ENCODE measurements around the gene EBI3.
"Not testable (repeated sequence)": the region's sequence is repeated elsewhere in the genome, so short reads cannot be mapped to it uniquely, and the experiment has no call there.

Gene EBI3

DNA sequence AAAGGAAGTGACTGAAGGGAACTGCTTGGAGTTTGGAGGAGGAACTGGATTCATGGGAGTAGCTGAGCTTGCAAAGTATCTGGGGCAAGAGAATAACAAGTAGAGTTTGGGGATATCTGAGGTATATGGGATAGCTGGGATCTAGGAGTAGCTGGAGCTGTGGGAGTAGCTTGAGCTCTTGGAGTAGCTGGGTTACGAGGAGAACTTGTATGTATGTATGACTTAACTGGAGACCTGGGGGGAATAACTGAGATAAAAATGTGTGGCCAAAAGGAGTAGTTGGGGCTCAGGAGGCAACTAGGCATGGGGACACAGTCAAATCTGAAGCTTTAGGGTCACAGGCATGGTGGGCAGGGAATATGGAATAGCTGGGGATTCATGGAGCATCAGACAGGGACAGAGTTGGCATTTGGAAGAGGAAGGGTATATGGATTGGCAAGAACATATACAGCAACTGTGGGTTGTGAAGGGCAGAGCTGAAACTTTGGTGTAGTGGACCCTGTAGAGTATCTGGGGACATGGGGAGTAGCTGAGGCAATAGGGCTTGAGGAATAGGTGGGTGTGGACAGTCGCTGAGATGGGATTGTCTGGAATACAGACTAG, 28.3 kb upstream of the EBI3 start:
- no peak for DNase-seq

DNA sequence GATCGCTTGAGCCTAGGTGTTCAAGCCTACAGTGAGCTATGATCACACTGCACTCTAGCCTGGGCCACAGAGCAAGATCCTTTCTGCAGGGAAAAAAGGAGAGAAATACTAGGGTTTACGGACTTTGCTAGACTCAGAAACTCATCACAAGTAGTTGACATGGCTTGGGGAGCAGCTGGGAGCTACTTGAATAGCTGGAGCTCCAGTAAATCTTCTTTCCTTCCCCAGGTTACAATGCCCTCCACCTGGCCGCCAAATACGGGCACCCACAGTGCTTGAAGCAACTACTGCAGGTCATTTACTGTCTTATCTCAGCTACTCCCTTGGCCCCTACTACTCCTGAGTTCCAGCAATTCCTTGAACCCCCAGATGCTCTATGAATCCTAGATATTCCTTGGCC, 27.5 kb upstream of the EBI3 start:
- DNase-seq = no peak

DNA sequence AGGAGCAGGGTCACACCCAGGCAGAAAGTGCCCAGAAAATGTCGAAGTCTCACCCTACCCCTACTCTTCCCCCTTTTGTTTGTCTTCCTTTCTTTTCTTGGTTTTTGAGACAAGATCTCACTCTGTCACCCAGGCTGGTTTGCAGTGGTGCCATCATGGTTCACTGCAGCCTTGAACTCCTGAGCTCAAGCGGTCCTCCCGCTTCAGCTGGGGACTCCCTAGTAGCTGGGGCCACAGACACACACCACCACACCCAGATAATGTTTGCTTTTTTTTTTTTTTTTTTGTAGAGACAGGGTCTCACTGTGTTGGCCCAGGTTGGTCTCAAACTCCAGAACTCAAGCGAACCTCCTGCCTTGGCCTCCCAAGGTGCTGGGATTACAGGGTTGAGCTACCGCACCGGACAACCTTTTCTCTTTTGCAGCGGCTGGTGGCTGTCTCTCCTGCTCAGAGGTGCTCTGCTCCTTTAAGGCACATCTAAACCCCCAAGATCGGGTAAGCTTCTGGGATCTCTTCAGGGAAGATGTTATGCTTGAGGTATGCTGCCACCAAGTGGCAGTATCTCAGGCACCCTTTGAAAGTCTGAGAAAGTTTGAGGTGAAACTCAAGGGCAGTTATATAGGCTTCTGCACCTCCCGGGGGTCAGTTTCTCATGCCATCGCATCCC, 22.4 kb upstream of the EBI3 start:
- DNase-seq = peak; percentile 24 to 42 (median 31)

DNA sequence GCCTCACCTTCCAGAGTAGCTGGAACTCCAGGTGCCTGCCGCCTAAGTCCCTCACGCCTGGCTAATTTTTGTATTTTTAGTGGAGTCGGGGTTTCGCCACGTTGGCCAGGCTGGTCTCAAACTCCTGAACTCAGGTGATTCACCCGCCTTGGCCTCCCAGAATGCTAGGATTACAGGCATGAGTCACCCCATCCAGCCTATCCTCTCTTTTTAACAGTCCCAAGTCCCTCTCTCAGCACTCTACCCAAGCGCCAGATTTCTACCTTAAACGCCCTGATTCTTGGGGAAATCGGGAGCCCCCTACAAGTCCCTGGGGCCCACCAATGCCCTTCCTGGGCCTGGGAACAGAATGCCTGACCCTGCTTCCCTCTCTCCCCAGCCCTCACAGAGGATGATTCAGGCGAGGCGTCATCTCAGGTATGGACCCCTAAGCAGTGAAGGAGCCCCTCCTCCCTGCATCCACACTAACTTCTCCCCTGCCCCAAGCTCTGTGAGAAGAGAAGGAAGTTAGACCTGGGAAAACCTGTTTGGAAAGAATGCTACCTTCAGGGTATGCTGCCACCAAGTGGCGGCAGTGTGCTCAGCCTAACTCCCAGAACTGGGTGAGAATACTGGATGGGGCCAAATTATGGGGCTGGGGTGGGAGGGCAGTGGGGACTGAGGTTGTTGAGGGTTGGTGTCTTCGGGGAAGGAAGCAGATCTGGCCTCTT, 20.8 kb upstream of the EBI3 start:
- peak; percentile 54 to 65 (median 56) for DNase-seq

DNA sequence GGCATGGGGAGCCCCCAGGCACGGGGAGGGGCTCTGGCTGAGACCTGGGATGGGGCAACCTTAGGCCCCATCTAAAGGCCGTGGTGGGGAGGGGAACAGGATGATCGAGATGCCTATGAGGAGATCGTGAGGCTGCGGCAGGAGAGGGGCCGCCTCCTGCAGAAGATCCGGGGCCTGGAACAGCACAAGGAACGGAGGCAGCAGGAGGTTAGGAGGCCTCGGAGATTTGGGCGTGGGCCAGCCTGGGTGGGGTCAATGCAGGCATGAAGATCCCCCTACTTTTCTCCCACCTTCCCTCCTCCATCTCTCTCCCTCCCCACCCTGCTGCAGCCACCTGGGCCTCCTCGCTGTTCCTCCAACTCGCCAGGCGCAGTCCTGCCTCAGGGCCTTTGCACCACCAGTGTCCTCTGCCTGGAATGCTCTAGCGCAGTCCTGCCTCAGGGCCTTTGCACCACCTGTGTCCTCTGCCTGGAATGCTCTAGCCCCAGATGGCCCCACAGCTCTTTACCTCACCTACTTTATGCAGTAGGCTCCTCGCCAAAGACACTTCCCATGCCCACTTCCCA, 19.1 kb upstream of the EBI3 start:
- no peak for DNase-seq

DNA sequence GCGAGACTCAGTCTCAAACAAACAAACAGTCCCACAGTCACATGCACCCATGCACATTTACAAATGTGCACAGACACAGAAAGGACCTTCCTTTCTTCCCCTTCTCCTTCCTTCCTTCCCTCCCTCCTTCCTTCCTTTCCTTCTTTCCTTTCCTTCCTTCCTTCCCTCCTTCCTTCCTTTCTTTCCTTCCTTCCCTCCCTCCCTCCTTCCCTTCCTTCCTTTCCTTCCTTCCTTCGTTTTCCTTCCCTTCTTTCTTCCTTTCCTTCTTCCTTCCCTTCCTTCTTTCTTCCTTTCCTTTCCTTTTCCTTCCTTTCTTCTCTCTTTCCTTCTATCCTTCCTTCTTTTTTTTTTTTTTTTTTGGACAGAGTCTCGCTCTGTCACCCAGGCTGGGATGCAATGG, 16.2 kb upstream of the EBI3 start:
- no peak for DNase-seq

DNA sequence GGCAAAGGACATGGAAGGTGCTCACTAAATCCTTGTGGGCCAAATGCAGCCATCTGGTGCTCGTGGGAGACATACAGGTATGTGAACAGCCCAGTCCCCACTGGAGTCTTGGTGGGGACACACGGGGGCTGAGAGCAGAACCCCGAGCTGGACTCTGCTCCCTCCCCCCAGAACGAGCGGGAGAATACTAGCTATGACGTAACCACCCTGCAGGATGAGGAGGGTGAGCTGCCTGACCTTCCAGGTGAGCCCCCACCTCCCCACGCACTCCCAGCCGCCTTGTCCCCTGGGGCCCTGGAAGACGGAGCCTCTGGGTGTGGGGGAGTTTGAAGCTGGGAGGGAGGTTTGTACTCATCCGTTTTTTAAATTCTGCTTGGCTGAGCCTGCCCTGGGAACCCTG, 13.5 kb upstream of the EBI3 start:
- no peak for DNase-seq

DNA sequence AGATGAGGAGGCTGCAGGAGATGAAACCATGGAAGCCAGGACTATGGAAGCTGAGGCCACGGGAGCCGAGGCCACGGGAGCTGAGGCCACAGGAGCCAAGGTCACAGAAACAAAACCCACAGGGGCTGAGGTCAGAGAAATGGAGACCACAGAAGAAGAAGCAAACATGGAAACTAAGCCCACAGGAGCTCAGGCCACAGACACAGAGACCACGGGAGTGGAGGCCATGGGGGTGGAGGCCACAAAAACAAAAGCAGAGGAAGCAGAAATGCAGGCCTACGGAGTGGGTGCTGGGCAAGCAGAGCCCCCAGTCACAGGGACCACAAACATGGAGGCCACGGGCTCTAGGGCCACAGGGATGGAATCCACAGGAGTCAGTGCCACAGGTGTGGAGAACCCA, 12.5 kb upstream of the EBI3 start:
- no peak for DNase-seq

DNA sequence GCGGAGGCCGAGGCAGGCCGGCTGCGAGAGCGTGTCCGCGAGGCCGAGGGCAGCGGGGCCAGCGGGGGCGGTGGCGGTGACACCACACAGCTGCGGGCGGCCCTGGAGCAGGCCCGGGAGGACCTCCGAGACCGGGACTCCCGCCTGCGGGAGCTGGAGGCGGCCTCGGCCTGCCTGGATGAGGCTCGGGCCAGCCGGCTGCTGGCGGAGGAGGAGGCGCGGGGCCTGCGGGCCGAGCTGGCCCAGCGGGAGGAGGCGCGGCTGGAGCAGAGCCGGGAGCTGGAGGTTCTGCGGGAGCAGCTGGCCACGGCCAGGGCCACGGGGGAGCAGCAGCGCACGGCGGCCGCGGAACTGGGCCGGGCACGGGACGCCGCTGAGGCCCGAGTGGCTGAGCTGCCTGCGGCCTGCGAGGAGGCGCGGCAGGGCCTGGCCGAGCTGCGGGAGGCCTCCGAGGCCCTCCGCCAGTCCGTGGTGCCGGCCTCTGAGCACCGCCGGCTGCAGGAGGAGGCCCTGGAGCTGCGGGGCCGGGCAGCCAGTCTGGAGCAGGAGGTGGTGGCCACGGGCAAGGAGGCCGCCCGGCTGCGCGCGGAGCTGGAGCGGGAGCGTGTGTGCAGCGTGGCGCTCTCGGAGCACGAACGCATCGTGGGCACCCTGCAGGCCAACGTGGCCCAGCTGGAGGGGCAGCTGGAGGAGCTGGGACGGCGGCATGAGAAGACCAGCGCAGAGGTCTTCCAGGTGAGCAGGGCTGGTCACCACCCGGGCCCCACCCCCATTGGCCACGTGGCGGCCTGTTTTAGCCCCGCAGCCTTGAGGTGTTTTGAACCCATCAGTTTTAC, 11.7 kb upstream of the EBI3 start:
- no peak for DNase-seq

DNA sequence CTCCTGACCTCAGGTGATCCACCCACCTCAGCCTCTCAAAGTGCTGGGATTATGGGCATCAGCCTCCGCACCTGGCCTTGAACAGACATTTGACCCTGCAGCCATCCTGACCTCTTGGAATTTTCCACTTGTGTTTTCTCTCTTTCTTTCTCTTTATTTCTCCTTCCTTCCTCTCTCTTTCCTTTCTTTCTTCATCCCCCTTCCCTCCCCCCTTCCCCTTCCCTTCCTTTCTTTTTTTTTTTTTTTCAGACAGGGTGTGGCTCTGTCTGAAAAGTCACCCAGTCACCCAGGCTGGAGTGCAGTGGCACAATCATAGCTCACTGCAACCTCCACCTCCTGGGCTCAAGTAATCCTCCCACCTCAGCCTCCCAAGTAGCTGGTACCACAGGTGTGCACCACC, 10.8 kb upstream of the EBI3 start:
- not testable (repeated sequence) for DNase-seq

DNA sequence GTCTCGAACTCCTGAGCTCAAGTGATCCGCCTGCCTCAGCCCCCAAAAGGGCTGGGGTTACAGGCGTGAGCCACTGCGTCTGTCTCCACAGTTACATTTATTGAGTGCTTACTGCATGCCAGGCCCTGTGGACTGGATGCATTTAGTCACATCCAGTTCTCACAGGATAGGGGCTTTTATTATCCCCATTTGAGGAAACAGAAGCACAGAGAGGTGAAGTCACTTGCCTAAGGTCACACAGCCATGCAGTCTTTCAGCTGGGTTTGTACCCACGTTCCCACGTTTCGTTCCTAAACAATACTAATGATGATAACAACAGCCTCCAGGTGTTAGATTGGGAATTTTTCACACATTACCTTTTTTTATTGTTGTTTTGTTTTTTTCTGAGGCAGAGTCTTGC, 9.1 kb upstream of the EBI3 start:
- no peak for DNase-seq

DNA sequence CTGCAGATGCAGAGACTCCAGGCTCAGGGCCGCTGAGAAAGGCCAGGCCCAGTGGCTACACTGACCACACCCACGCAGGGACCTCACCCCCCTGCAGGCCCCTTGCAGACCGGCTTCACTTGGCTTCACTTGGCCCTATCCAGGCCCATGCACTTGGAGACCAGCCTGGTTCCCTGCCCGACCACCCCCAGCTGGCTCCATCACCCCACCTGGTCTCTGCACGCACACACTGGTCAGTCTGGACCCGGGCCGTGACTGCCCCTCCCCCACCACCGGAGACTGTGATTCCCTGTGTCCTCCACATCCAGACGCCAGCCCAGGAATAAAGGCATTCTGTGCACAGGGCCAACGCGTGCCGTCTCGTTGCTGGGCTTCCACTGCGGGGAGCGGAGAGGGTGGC, 4.9 kb upstream of the EBI3 start:
- no peak for DNase-seq

DNA sequence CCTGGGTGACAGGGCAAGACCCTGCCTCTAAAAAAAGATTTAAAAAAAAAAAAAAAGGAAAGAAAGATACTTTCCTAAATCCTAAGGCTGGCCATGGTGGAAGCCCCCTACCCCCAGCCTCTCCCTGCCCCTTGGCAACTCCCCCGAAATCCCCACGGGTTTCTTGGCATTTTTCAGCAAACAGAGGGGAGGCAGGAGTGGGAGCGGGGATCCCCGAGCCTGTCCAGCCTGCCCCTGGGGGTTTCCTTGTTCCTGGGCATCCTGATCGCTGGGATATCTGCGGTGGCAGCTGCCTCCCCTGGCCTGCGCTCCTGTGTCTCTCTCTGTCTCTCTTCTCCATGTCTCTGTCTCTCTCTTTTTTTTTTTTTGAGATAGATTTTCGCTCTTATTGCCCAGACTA, 3.4 kb upstream of the EBI3 start:
- peak; percentile 64 to 86 (median 81) for DNase-seq

DNA sequence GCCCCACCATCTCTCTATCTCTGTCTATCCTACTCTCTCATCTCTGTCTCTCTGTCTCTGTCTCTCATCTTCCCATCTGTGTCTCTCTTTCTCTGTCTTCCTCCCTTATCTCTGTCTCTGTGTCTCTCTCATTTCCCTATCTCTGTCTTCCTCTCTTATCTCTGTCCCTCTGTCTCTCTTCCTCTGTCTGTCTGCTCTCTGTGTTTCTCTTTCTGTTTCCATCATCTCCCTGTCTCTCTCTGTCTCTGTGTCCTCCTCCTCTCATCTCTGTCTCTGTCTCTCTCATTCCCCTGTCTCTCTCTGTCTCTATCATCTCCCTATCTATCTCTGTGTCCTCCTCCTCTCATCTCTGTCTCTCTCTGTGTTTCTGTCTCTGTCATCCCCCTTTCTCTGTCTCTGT, 1.6 kb upstream of the EBI3 start:
- DNase-seq = no peak

DNA sequence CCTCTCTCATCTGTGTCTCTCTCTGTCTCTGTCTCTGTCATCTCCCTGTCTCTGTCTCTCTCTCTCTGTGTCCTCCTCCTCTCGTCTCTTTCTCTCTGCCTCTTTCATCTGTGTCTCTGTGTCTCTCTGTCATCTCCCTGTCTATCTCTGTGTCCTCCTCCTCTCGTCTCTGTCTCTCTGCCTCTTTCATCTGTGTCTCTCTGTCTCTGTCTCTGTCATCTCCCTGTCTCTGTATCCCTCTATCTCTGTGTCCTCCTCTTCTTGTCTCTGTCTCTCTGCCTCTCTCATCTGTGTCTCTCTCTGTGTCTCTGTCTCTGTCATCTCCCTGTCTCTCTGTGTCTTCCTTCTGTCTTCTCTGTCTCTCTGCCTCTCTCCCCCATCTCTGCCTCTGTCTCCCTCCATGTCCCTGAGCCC, 551 bp upstream of the EBI3 start:
- DNase-seq = no peak

DNA sequence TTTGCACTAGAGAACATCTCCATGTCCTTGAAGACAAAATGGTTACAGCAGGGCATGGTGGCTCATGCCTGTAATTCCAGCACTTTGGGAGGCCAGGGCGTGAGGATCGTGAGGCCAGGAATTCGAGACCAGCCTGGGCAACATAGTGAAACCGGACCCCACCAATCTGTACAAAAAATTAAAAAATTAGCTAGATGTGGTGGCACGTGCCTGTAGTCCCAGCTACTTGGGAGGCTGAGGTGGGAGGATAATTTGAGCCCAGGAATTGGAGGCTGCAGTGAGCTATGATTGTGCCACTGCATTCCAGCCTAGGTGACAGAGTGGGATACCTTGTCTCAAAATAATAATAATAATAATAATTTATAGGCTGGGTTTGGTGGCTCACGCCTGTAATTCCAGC, 914 bp downstream of the EBI3 start:
- not testable (repeated sequence) for DNase-seq

DNA sequence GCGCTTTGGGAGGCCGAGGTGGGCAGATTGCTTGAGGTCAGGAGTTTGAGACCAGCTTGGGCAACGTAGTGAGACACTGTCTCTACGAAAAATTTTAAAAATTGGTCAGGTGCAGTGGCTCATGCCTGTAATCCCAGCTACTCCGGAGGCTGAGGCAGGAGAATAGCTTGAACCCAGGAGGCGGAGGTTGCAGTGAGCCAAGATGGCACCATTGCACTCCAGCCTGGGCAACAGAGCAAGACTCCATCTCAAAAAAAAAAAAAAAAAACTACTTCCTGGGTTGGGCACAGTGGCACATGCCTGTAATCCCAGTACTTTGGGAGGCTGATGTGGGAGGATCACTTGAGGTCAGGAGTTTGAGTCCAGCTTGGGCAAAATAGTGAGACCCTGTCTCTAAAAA, 2.2 kb downstream of the EBI3 start:
- not testable (repeated sequence) for DNase-seq

DNA sequence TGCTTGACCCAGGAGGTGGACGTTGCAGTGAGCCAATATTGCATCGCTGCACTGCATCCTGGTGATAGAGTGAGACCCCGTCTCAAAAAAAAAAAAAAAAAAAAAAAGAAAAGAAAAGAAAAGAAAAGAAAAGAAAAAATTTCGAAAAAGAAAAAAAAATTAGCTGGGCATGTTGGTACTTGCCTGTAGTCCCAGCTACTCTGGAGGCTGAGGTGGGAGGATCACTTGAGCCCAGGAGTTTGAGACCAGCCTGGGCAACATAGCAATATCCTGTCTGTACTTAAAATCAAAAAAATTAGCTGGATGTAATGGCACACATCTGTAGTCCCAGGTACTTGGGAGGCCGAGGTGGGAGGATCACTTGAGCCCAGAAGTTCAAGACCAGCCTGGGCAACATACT, 2.8 kb downstream of the EBI3 start:
- DNase-seq = not testable (repeated sequence)

DNA sequence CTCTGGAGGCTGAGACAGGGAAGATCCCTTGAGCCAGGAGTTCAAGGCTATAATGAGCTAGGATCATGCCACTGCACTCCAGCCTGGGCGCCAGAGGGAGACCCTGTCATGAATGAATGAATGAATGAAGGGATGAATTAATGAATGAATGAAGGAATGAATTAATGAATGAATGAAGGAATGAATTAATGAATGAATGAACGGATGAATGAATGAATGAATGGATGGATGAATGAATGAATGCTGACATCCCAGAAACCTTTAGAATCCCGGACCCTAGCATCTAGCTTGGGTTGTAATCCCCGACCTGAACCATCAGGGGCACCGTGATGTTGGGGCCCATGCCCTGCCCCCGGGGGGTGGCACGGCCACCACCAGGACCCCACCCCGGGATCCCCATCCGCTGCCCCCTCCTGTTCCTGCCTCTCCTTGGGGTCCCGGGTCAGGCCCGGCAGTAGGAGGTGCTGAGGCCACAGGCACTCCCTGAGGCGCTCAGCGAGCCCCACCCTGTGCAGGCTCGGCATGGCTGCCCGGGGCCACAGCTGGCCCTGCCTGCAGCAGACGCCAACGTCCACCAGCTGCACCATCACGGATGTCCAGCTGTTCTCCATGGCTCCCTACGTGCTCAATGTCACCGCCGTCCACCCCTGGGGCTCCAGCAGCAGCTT, 3.4 kb downstream of the EBI3 start:
- no peak for DNase-seq

DNA sequence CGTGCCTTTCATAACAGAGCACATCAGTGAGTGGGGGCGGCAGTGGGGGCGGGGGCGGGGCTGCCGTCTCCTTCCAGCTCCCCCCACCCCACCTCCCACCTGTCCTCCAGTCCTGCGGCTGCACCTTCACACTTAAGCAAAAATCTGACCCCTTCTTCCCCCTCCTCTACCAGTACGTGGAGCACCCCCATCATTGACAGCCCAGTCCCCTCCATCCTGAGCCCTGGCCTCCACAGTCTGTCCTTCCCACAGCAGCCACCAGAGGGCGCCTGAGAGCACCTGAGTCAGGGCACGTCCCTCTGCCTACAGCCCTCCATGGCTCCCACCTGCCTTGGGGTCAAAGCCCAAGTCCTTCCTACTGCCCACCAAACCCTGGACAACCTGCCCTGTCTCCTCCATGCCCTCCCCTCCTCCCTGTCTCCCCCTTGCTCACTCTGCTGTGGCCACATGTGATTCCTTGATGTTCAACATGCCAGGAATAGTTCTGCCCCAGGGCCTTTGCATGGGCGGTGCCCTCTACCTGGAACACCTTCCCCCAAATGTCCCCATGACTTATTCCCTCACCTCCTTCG, 4.0 kb downstream of the EBI3 start:
- peak; percentile 50 to 74 (median 71) for DNase-seq

DNA sequence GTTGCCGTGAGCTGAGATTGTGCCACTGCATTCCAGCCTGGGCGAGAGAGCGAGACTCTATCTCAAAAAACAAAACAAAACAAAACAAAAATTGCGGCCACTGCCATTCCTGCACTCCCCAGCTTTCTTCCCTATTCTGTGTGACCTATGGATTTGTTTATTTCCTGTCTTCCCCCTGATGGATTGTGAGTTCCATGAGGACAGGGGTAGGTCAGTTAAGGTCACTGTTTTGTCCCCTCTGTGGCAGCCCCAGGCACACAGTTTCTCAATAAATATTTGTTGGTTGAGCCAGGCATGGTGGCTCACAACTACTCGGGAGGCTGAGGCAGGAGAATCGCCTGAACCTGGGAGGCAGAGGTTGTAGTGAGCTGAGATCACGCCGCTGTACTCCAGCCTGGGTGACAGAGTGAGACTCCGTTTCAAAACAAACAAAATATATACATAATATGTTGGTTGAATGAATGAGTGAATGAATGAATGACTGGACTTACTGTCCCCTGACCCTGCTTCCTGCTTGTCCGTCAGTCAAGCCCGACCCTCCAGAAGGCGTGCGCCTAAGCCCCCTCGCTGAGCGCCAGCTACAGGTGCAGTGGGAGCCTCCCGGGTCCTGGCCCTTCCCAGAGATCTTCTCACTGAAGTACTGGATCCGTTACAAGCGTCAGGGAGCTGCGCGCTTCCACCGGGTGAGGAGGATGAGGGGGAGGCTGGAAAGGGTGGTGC, 5.0 kb downstream of the EBI3 start:
- no peak for DNase-seq

DNA sequence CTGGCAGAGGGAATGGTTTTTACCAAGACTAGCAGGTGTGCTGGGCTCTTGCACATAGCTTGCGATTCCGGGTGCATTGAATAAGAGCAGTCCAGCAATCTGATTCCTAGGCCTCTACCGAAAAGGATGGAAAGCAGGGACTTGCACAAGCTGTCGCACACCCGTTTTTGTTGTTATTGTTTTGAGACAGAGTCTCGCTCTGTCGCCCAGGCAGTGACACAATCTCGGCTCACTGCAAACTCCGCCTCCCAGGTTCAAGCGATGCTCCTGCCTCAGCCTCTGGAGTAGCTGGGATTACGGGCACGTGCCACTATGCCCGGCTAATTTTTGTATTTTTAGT, 5.5 kb downstream of the EBI3 start:
- no peak for DNase-seq

Measured in suppressor macrophage treated with lipopolysaccharide for 1 hour (primary cell).